ENCODE data around the gene SMAD3.

Gene SMAD3

DNA sequence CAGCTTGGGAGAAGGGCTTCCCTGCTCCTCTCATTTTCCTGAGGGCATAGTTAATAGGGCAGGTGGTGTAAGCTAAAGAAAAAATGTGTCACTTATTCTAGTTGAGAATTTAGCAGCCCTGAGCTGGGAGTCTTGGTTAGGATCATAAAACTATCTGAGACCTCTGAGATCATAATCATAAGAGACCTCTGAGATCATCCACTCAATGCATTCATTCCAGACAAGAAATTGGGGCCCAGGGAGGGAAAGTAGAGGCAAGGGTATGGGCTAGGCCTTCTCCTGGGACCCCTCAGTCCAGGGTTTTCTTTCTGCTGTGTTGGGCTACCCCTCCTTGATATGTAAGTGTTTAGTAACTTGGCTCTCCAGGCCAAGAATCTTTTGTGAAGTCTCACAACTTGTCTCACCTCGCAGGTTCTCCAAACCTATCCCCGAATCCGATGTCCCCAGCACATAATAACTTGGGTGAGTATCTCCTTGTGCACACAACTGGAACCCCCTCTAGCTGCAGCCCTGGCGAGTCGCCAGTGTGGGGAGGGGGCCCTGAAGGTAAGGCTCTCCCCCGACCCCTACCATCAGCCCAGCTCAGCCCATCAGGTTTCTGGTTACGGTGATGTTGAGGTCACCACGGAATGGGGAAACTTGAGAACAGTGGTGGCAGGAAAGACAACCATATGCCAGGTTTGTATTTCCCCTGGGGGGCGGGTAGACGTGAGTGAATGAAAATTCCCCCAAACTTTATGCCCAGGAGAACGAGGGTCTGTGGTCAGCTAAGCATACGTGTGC is 104.9 kb downstream of the SMAD3 start:
- DNase-seq: no peak

DNA sequence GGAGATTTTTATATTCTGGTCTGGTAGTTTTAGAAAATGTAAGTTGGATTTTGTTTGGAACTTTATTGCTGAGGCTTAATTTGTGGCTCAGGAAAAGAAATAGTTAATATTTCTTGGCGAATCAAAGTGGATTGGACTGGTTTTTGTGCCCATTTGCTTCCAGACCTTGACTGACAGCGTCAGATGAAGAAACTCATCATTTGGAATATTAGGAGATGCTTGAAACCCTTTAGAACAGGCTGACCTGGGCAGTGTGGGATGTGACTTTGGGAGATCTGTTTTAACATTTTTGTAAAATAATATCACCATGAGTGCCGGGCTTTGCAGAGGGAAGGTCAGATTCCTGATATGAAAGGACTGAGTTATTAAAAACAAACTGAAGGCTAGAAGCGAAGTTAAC is 106.1 kb downstream of the SMAD3 start:
- no peak for DNase-seq

DNA sequence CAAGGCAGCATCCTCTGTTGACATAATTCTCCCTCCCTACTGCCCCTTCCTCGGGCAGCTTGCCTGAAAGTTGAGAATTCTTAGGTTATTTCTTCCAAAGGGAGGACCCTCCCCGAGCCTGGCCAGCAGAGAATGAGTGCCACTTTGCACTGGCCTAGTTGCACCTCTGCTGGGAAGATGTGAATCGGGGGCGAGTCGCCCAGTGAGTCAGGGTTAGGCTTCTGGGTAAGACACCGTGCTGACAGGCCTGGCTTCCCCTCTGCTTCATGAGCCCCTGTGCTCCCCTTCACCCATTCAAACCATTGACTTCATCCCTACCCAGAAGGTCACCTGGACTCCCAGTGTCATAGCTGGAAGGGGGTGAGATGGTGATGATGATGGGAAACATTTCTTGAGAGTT is 106.8 kb downstream of the SMAD3 start:
- DNase-seq: peak; percentile 72

DNA sequence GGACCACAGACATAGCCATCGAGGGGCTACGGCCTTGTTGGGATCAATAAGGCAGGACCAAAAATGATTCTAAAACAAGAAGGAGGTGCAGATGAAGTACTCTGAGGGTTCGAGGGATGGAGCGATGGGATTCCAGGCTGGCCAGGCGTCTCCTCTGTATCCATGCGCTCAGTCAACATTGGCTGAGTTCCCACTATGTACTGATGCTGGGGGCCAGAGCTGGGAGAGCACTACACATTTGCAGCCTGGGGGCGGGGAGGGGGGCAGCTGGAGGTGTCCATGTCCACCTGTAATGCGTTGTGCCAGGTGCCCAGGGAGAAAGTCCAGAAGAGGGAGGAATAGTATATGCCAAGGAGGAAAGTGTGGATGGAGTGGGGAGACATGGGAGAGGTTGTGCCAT is 107.6 kb downstream of the SMAD3 start:
- no peak for DNase-seq

DNA sequence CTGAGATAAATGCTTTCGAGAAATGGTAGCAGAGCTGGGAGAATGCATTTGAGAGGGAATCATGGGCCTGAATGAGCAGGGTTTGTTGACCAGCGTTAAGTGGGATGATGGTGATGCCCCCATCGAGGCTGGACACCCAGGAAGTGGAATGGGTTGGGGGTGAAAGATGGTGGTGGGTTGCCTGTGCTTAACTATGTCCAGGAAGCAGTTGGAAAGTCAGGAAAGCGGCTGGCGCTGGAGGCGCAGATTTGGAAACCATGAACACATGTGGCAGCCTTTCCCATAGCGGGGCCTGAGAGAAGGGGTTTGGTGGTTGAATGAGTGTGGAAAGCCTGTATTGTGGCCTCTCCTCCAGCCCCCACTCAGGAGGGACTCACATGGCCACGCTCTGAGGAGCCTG is 108.4 kb downstream of the SMAD3 start:
- no peak for DNase-seq

DNA sequence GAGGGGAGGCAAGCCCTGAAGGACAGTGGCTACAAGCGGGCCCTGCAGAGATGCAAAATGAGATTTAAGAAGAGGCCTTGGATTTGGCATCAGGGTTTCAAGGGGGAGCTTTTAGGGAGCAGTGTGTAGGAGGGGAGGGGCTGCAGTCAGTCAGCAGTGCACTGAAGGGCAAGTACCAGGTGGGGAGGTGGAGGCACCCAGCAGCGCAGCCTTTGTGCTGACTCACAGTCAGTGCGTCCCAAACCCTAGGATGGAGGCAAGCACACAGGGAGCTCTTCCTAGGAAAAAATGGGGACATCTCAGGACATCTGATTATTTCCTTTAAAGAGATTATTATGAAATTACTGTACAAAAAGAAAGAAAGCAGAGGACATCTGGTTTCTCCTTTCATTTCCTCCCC is 109.0 kb downstream of the SMAD3 start:
- DNase-seq: no peak

DNA sequence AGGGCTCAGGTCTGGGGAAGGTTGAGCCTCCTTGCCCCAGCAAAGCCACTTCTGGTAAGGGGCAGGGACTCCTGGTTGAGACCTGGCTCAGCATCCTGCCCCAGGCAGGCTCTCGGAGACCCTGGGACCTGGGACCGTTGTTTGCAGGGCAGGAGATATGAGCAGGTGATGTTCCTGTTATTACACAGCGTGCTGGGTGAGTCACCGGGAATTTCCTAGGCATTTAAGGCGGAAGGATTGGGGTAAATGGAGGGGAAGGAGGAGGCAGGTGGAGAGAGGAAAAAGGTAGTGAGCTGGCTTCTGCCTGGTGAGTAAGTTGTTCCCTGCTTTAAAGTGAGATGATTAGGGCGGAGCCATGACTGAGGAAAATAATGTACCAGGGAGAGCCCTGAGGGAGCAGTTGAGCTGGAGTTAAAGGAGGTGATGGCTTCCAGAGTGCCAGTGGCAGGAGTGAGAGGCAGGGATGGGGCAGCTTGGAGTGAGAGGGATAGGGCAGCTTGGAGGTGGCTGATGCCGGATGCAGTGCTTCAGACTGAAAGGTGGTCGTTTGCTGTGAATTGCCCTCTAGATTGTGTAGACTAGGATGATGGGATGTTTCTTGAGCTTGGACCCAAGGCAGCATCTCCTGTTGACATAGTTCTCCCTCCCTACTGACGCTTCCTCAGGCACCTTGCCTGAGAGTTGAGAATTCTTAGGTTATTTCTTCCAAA is 109.6 kb downstream of the SMAD3 start:
- peak; percentile 35 for DNase-seq

DNA sequence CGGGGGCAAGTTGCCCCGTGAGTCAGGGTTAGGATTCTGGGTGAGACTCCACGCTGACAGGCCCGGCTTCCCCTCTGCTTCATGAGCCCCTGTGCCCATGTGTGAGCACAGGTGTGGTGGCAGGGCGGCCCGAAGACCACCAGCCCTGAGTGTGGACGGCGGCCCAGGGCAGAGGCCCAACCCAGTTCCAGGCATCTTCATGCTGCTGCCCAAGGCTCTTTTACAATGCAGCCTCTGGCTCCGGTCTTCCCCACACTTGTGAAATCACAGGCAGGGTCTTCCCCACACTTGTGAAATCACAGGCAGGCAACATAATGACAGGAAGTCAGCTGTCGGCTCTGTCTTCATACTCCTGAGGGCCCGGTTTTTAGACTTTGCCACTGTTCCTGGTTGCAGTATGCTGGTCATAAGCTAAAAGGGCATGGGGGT is 110.3 kb downstream of the SMAD3 start:
- DNase-seq: peak; percentile 47

DNA sequence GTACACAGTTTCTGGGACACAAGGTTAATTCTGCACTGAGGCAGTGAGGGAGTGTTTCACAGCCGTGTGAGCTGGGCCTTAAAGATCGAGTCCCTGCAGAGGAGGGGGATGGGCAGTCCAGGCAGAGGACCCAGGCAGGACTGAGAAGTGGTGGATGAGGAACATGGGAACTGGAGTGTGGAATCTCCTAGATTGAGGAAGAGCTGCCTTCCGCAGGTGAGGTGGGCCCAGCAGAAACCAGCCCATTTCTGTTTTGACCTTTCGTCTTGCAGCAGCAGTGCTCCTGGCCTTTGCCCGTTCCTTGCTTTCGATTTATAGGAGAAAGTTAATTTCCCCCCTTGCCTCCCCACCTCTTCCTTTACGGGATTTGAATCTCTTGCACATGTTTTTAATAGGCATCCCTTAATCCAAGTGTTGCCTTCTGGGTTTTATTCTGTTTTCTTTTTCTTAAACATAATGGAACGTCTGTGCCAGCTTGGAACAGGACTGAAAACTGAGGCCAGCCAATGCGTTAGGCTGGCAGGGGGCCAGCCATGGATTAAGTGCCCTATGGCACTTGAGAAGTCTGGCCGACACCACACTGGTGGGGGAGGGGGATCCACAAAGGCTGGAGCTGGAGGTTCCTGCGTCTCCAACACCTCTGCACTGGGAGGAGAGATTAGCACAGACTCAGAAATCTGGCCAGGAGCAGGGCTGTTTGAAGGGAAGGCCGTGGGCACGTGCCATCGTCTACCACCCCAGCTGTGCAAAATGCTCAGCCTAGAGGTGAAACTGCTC is 111.0 kb downstream of the SMAD3 start:
- no peak for DNase-seq

DNA sequence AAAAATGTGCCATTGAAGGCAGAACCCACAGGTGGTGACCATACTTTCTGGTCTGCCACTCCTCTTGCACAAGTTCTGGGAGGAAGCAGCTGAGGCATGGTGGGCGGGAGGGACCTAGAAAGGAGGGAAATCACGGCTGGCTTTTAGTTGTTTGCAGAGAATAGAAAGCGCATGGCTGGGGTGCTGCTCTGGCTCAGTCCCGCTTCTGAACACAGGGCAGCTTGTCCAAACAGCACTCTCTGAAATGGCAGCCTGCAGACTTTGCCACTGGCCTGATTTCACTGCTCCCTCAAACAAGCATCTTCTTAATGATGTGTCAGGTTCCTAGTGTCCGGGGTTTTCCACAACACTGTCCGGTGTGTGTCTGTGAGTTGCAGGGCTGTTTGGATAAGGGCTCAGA is 112.3 kb downstream of the SMAD3 start:
- DNase-seq: no peak

DNA sequence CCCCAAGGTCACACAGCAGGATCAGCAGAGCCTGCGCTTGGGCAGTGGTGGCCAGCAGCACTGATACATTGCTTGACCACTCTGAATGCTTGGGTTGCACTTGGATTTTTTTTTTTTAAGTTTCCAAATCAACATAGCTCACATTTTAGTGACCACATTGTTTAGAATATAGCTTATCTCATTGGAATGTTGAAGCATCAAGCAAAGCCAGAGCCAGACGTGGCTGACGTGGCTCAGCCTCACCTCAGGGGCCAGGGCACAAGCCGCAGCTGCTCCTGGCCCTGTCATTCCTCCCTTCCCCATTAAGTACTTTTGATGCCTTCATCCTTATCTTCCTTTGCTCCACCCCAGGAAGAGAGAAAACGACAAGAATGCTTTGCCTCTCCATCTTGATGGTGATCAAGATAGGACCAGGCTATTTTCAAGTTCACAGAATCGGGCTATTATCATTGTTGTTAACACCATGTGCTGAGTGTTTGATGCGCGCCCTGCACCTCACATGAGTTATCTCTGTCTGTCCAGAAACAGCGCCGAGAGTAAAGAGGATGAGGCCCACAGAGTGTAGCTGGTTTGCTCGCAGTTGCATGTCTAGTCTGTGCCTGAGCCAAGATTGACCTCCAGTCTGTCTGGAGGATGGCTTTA is 113.3 kb downstream of the SMAD3 start:
- DNase-seq: no peak

DNA sequence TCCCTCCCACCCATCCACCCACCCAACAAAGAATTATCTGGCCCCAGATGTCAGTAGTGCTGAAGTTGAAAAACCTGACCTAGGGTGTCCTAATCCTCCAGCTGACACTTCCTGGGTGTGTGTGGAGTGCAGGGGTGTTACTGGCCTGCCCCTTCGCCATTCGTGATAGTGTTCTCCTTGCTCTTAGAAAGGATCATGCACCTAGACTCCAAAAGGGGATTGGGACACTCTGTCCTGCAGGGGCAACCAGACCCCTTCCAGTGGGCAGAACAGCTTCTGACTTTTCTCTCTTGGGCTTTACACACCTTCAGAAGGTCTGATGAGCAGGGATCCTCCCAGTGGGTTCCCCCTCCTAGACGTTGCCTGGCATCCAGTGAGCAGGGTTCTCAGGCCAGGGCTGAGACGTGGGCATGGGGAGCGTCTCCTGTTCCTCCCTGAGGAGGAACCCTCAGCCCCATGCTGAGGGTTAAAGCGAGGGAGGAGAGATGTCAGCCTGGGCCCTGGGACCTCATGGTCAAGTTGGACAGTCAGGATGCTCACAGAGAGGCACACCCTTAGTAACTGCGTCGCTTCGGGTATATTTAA is 114.1 kb downstream of the SMAD3 start:
- no peak for DNase-seq

DNA sequence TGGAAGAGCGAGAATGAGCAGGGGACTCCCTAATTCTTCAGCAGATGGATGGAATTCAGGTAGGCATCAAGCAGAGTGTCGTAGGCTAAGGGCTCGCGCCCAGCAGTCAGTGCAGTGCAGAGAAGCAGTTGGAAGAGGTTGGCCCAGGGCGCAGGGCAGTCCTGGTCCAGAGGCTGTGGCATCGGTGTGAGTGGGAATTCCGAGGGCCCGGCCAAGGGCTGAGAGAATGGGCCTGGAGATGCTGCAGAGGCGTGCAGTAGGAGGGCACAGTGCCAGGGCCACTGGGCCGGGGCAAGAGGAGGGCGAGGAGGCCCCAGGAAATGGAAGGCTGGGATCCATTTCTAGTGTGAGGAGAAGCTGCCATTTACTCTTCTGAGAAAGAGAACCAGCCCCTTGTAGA is 114.6 kb downstream of the SMAD3 start:
- DNase-seq: no peak

DNA sequence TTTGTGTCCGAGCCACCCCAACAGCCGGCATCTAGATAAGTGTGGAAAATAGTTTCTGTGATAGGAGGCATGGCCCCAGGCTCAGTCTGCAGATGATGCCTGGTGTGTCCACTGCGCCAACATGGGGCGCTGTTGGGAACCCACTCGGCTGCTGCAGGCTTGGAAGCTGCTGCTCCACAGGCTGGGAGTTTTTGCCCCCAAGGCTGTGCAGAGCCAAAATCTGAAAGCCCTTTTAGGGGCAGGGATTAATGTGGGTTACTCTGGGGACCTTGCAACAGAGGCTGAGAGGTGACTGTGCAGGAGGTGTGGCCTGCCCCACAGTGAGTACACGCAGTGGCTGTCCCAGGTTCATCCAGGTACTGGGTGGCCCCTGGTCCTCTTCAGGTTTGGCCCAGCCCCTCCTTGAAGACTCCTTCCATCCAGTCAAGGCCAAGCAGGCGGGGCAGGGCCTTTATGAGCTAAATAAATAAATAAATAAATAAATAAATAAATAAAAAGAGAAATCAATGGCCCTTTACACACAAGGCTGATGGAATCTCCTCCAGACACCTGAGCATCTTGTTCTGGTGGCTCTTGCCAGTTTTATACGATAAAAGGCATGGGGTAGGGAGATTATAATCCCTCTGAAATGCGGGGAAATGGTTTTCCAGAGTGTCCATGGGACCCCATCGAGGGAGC is 115.3 kb downstream of the SMAD3 start:
- no peak for DNase-seq

DNA sequence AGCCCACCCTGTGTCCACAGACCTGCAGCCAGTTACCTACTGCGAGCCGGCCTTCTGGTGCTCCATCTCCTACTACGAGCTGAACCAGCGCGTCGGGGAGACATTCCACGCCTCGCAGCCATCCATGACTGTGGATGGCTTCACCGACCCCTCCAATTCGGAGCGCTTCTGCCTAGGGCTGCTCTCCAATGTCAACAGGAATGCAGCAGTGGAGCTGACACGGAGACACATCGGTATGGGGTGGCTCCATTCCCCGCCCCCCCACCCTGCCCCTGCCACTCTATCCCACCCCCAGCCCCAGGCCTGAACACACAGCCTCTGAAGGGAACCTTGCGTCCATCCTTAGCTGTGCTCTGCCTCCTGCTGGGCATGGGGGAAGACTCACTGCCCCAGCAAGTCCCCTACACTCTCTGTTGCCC is 115.8 kb downstream of the SMAD3 start:
- DNase-seq: no peak

DNA sequence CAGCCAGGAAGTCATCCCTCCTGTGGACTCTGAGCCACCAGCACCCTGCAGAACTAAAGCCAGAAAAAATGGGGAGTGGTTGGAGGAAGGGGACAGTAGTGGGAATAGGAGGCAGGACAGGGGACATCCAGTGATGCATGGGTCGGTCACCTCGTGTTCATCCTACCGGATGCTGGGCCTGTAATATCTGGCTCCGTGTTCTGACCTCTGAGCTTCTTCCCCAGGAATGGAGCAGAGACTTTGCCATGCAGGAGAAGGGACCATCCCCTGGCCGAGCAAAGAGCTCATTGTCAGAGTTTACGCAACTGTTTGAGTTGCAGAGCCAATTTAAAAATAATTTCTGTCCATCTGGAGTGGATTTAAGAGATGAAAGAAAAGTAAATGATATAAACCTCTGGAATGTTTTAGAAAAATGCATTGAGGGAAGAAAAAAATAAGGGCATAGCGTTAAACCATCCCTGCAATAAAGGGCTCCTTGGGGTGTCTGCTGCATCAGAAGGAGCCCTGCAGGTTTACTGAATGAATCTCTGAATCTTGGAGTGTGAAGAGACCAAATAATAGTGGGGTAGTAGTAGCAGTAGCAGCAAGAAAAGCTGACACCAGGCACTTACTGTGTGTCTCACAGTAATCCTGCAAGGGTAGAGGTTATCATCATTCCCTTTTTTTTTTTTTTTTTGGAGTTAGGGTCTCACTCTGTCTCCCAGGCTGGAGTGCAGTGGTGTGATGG is 118.2 kb downstream of the SMAD3 start:
- no peak for DNase-seq

DNA sequence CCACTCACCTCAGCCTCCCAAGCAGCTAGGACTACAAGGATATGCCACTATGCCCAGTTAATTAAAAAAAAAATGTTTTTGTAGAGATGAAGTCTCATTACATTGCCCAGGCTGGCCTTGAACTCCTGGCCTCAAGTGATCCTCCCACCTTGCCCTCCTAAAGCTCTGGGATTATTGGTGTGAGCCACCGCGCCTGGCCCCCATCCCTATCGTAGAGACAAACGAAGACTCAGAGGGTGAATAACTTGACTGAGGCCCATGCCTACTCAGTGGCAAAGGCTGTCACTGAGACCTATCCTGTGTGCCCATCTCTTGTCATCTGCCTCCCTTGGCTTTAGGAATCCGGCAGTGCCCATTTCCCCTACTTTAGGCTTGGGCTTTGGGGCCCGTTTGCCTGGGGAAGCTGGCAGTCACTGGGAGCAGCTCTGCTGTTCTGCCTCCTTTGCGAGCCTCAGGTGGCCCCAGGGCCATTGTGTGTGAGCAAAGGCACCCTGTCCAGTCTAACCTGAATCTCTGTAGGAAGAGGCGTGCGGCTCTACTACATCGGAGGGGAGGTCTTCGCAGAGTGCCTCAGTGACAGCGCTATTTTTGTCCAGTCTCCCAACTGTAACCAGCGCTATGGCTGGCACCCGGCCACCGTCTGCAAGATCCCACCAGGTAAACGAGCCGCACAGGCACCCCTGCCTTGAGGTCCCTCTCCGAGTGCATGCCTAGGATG is 119.0 kb downstream of the SMAD3 start:
- DNase-seq: no peak

DNA sequence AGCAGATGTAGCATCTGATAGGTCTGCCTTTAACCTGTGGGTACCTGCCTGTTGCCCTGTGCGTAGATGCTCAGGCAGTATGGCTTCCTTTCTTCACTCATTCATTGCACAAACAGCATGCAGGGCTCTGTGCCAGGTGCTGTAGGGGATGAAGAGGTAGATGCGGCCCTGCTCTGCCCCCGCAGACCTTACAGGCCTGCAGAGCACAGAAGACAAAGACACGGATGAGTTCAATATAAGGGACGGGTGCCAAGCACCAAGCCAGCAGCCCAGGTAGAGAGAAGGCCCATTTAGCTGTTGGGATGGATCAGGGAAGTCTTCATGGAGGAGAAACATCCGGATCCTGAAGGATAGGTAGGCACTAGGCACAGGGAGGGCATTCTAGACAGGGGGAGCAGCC is 119.6 kb downstream of the SMAD3 start:
- no peak for DNase-seq

DNA sequence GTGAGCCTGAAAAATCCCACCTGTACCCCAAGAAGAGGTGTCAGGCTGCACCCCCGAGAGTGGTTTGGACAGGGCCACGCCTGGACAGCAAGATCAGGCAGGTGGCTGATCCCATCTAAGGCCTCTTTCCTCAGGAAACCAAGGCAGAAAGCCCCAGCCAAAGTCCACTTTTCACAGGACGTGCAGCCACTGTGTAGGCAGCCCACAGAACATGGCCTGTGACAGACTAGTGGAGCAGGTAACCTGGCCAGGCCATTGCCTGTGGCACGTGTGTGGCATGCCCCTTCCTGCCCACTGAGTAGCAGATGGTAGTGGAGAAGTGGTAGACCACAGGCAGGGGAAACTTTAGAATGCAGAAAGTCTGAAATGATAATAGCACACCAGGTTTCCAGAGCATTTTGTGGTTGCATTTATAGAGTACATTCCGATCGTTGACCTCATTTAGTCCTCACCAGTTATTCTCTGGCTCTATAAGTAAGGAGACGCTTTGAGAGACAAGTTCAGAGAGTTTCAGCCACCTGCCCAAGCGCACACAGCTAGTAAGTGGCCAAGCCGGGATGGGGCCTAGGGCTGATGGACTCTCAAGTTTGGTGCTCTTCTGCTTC is 120.3 kb downstream of the SMAD3 start:
- DNase-seq: no peak

DNA sequence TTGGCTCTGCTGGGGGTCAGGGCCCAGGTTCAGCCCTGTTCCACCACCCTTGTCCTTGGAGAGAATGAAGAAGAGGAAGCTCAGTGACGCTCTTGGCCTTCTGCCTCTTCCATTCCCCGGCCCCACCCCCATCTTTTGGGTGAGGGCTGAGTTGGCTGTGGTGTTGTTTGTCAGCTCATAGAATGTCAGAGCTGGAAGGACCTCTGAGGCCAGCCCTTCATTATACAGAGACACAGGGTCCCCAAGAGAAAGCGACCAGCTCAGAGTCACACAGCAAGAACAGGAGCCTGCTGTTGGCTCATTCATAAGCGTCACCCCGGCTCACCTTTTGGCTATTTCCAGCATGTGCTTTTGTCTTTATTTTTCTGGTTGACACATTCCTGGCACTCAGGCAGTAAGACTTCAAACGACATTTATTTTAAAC is 120.8 kb downstream of the SMAD3 start:
- no peak for DNase-seq
